Measurements from ENCODE around the gene TEX11.

DNA sequence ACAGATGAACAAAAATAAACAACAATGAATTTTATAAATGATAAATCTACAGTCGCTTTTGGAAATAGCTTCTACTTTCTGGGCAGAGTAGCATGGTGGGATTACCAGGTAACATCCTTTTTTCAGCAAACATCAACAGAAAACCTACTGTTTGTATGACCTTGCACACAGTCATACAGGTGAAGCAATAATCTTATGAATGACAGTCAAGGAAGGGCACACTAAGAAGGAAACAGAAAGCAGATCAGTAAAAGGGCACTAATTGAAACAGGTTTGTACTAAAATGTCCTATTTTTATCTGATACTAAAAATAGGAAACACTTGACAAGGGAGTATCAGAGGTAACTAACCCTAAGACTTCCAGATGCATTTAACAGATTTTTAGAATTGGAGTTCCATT lies 355.0 kb downstream of the TEX11 start:
- TF ChIP-seq SPI1 (IDR thresholded peaks at IDR 0.05; ENCODE audit: low read depth, low read length) (no peak), POLR2A (IDR thresholded peaks at IDR 0.05; ENCODE audit: low read depth, low read length) (no peak)
